IPS-20b (cell line): Measurements from ENCODE around the gene CDA.

Experiments used
- H3K27ac ChIP-seq: one replicate; pipeline ENCODE4 v1.5.1; 2013; ENCODE audit warnings: low read length
- H3K27me3 ChIP-seq: 2 replicates; pipeline ENCODE4 v1.6.1; 2013; ENCODE audit warnings: mild to moderate bottlenecking, low read length, inconsistent platforms; ENCODE audit not compliant: insufficient read depth
- H3K36me3 ChIP-seq: 2 replicates; pipeline ENCODE4 v1.6.1; 2013; ENCODE audit warnings: low read depth, mild to moderate bottlenecking, inconsistent platforms, low read length, moderate library complexity; ENCODE audit not compliant: insufficient read depth
- H3K4me1 ChIP-seq: 2 replicates; pipeline ENCODE4 v1.6.1; 2013; ENCODE audit warnings: mild to moderate bottlenecking, control low read depth, inconsistent platforms, low read length, moderate library complexity; ENCODE audit not compliant: insufficient read depth
- H3K4me3 ChIP-seq: 2 replicates; pipeline ENCODE4 v1.5.1; 2013; ENCODE audit warnings: mild to moderate bottlenecking, low read length, inconsistent platforms
- H3K9ac ChIP-seq: 2 replicates; pipeline ENCODE4 v1.6.1; 2013; ENCODE audit warnings: low read depth, mild to moderate bottlenecking, inconsistent platforms, low read length, moderate library complexity
- H3K9me3 ChIP-seq: 2 replicates; pipeline ENCODE4 v1.6.1; 2013; ENCODE audit warnings: mild to moderate bottlenecking, low read depth, low read length, inconsistent platforms; ENCODE audit not compliant: insufficient read depth

The CDA gene

GRCh38 chr1:20636785-20637347 lies 48.0 kb downstream of the CDA start:
- H3K4me1 ChIP-seq = peaks cover 3% of the 10 kb centered on the region
- no peak overlapping the region for H3K9ac ChIP-seq
- H3K9me3 ChIP-seq = no peaks in the 10 kb centered on the region
- 0 out of 2 replicates have a peak, but pooled peaks cover 4% of the 10 kb centered on the region for H3K27me3 ChIP-seq
- H3K4me3 ChIP-seq = no peak overlapping the region
- H3K27ac ChIP-seq = no peak overlapping the region
- peaks cover 23% of the 10 kb centered on the region for H3K36me3 ChIP-seq

DNA sequence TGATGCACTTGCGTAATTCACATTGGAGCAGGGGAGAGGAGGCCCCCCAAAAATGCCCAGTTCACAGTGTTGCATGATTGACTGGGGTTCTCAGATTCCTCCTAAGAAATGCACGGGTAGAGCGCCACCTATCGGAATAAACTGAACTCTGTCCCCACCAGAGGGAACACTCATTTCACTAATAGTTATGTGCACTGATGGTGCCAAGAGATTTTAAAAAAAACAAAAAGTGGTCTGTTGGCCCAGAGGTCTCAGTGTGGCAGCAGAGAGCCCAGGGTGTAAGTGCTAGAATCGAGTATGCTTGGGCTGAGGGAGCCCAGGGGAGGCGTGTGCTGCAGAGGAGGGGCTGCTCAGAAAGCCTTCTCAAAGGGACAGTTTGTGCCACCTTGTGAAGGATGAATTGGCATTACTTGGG lies 51.3 kb downstream of the CDA start:
- Histone ChIP-seq H3K9me3 (no peaks in the 10 kb centered on the region), H3K27me3 (no peaks in the 10 kb centered on the region)

GRCh38 chr1:20641975-20642374 lies 53.1 kb downstream of the CDA start:
- H3K27me3 ChIP-seq = no peaks in the 10 kb centered on the region
- H3K36me3 ChIP-seq = peaks cover 31% of the 10 kb centered on the region
- H3K4me1 ChIP-seq = peaks cover 5% of the 10 kb centered on the region; the same call in 1 of the 2 replicates
- no peaks in the 10 kb centered on the region for H3K9me3 ChIP-seq
- H3K9ac ChIP-seq = peak overlapping the region; percentile 15
- no peak overlapping the region for H3K27ac ChIP-seq
- H3K4me3 ChIP-seq = no peak overlapping the region

More for the DNA sequence above, 51.3 kb downstream of the CDA start:
- Histone ChIP-seq H3K4me1 (peaks cover 5% of the 10 kb centered on the region; the same call in 1 of the 2 replicates), H3K9ac (no peak overlapping the region), H3K27ac (no peak overlapping the region), H3K4me3 (no peak overlapping the region), H3K36me3 (peaks cover 31% of the 10 kb centered on the region)

DNA sequence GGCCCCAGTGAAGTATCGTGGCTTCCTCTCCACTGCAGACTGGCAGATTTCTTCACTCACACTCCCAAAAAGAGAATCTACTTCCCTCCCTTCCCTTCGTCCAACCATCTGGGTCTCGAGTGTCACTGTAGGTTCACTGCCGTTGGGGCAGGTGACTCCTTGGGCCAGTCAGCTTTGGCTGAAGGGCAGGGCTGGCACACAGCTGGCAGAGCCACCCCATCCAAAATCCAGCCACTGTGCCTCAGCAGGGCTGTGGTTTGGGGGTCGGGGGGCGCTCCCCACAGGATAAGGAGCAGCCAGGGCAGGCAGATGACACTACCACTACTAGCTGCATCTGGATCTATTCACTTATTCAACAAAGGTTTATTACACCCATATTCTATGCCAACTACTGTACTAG lies 54.2 kb downstream of the CDA start:
- Histone ChIP-seq H3K4me1 (peaks cover 5% of the 10 kb centered on the region; the same call in 1 of the 2 replicates), H3K4me3 (no peak overlapping the region), H3K36me3 (peaks cover 29% of the 10 kb centered on the region), H3K27ac (no peak overlapping the region), H3K27me3 (no peaks in the 10 kb centered on the region), H3K9ac (no peak overlapping the region), H3K9me3 (no peaks in the 10 kb centered on the region)

- H3K36me3 ChIP-seq = peaks cover 29% of the 10 kb centered on the region
- H3K9me3 ChIP-seq = no peaks in the 10 kb centered on the region
- no peak overlapping the region for H3K9ac ChIP-seq
- no peaks in the 10 kb centered on the region for H3K27me3 ChIP-seq
- no peak overlapping the region for H3K4me3 ChIP-seq
- H3K27ac ChIP-seq = no peak overlapping the region
- peaks cover 5% of the 10 kb centered on the region; the same call in 1 of the 2 replicates for H3K4me1 ChIP-seq
Observed at GRCh38 chr1:20644416-20644815, 55.5 kb downstream of the CDA start.

DNA sequence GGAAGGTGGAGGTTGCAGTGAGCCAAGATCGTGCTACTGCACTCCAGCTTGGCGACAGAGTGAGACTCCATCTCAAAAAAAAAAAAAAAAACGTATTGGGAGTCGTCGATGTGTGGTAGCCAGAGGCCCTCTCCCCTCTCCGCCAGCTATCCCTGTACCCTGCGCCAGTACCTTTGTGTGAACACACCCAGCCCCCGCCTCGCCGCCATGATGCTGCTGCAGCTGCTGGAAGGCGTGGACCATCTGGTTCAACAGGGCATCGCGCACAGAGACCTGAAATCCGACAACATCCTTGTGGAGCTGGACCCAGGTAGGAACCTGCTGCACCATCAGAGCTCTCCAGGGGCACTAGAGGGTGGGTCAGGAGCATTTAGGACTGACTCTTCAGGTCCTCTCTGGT lies 56.5 kb downstream of the CDA start:
- H3K36me3 ChIP-seq = peaks cover 32% of the 10 kb centered on the region
- no peak overlapping the region for H3K9ac ChIP-seq
- H3K9me3 ChIP-seq = no peaks in the 10 kb centered on the region
- peaks cover 5% of the 10 kb centered on the region; the same call in 1 of the 2 replicates for H3K4me1 ChIP-seq
- no peak overlapping the region for H3K4me3 ChIP-seq
- no peak overlapping the region for H3K27ac ChIP-seq
- no peaks in the 10 kb centered on the region for H3K27me3 ChIP-seq

GRCh38 chr1:20648438-20648837 lies 59.5 kb downstream of the CDA start:
- Histone ChIP-seq H3K9ac (no peak overlapping the region), H3K4me3 (no peak overlapping the region), H3K9me3 (no peaks in the 10 kb centered on the region), H3K4me1 (no peaks in the 10 kb centered on the region), H3K27ac (no peak overlapping the region), H3K36me3 (peaks cover 61% of the 10 kb centered on the region), H3K27me3 (no peaks in the 10 kb centered on the region)

DNA sequence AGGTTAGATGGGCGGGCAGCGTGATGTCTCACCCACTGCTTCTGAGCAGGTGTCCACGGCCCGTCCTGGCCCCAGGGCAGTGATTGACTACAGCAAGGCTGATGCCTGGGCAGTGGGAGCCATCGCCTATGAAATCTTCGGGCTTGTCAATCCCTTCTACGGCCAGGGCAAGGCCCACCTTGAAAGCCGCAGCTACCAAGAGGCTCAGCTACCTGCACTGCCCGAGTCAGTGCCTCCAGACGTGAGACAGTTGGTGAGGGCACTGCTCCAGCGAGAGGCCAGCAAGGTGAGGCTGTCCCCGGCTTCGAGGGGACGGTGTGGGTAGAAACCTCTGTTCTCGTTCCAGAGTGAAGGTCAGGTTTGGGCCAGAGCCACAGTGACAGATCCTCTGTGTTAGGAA lies 60.0 kb downstream of the CDA start:
- H3K4me1 ChIP-seq = no peaks in the 10 kb centered on the region
- peaks cover 66% of the 10 kb centered on the region for H3K36me3 ChIP-seq
- H3K9ac ChIP-seq = no peak overlapping the region
- H3K27ac ChIP-seq = no peak overlapping the region
- H3K27me3 ChIP-seq = no peaks in the 10 kb centered on the region
- H3K9me3 ChIP-seq = no peaks in the 10 kb centered on the region
- no peak overlapping the region for H3K4me3 ChIP-seq

GRCh38 chr1:20652300-20652699 lies 63.4 kb downstream of the CDA start:
- H3K36me3 ChIP-seq = peaks cover 91% of the 10 kb centered on the region
- H3K9me3 ChIP-seq = no peaks in the 10 kb centered on the region
- no peaks in the 10 kb centered on the region for H3K4me1 ChIP-seq
- H3K27me3 ChIP-seq = no peaks in the 10 kb centered on the region
- H3K9ac ChIP-seq = no peak overlapping the region
- no peak overlapping the region for H3K27ac ChIP-seq
- H3K4me3 ChIP-seq = no peak overlapping the region

GRCh38 chr1:20654104-20654690 lies 65.3 kb downstream of the CDA start:
- Histone ChIP-seq H3K36me3 (peaks cover 97% of the 10 kb centered on the region), H3K9me3 (no peaks in the 10 kb centered on the region), H3K9ac (no peak overlapping the region), H3K4me1 (no peaks in the 10 kb centered on the region), H3K27ac (no peak overlapping the region), H3K27me3 (no peaks in the 10 kb centered on the region), H3K4me3 (no peak overlapping the region)

- peaks cover 79% of the 10 kb centered on the region for H3K36me3 ChIP-seq
- H3K27me3 ChIP-seq = no peaks in the 10 kb centered on the region
- no peak overlapping the region for H3K27ac ChIP-seq
- H3K4me1 ChIP-seq = peaks cover 5% of the 10 kb centered on the region; the same call in 1 of the 2 replicates
- no peak overlapping the region for H3K4me3 ChIP-seq
- H3K9ac ChIP-seq = no peak overlapping the region
- H3K9me3 ChIP-seq = no peaks in the 10 kb centered on the region
Observed at GRCh38 chr1:20657024-20657423, 68.1 kb downstream of the CDA start.

GRCh38 chr1:20658166-20658915 lies 69.4 kb downstream of the CDA start:
- no peak overlapping the region for H3K27ac ChIP-seq
- H3K4me3 ChIP-seq = no peak overlapping the region
- H3K27me3 ChIP-seq = no peaks in the 10 kb centered on the region
- no peaks in the 10 kb centered on the region for H3K9me3 ChIP-seq
- H3K4me1 ChIP-seq = peaks cover 7% of the 10 kb centered on the region; the same call in 1 of the 2 replicates
- H3K9ac ChIP-seq = no peak overlapping the region
- H3K36me3 ChIP-seq = peaks cover 66% of the 10 kb centered on the region
